Neuronal stem cell (in vitro differentiated cells): ENCODE measurements around the gene ZBTB7C. TPM values are rescaled to one million over a fixed set of nuclear protein-coding genes. Genes with fewer than 3 reads are reported as not detected.
A peak's percentile ranks its signal among the peaks of the same experiment; 100 is the strongest.

Source experiments
- DNase-seq: peaks from one replicate; pipeline ENCODE4 v3.0.0-alpha.2; 2013; ENCODE audit warnings: low spot score
- H2AFZ ChIP-seq: one replicate; pipeline ENCODE4 v1.6.1; 2013; ENCODE audit warnings: mild to moderate bottlenecking, low read length, inconsistent platforms
- H2AK5ac ChIP-seq: 2 replicates; pipeline ENCODE4 v1.6.1; 2013; ENCODE audit warnings: low read depth, mild to moderate bottlenecking, inconsistent platforms, low read length, moderate library complexity, mixed read lengths
- H2BK120ac ChIP-seq: 2 replicates; pipeline ENCODE4 v1.6.1; 2013; ENCODE audit warnings: low read depth, mild to moderate bottlenecking, inconsistent platforms, low read length, moderate library complexity, mixed read lengths
- H2BK12ac ChIP-seq: one replicate; pipeline ENCODE4 v1.6.1; 2013; ENCODE audit warnings: low read length, inconsistent platforms
- H2BK15ac ChIP-seq: 2 replicates; pipeline ENCODE4 v1.6.1; 2013; ENCODE audit warnings: mild to moderate bottlenecking, low read length, inconsistent platforms, mixed read lengths
- H2BK5ac ChIP-seq: one replicate; pipeline ENCODE4 v1.6.1; 2013; ENCODE audit warnings: inconsistent platforms, mild to moderate bottlenecking, low read length, moderate library complexity
- H3K14ac ChIP-seq: one replicate; pipeline ENCODE4 v1.6.1; 2013; ENCODE audit warnings: low read length, inconsistent platforms
- H3K18ac ChIP-seq: 2 replicates; pipeline ENCODE4 v1.6.1; 2013; ENCODE audit warnings: low read length, inconsistent platforms
- H3K23ac ChIP-seq: 2 replicates; pipeline ENCODE4 v1.6.1; 2013; ENCODE audit warnings: low read depth, mild to moderate bottlenecking, mixed read lengths, low read length, inconsistent platforms; ENCODE audit not compliant: poor library complexity
- H3K27ac ChIP-seq: replicated peaks from 3 replicates; pipeline ENCODE4 v1.5.1; 2013; ENCODE audit warnings: low read length, inconsistent platforms
- H3K27me3 ChIP-seq, 3 experiments: 2 replicates each; pipeline ENCODE4 v1.6.1; 2013; ENCODE audit warnings: low read length in 3 of 3, mild to moderate bottlenecking in 2 of 3, inconsistent platforms in 1 of 3, low read depth in 1 of 3, mixed read lengths in 1 of 3, moderate library complexity in 1 of 3; ENCODE audit not compliant: control insufficient read depth in 3 of 3, insufficient read depth in 3 of 3
- H3K36me3 ChIP-seq, 2 donors: replicated peaks in 1 of 2; 2 replicates each; pipeline ENCODE4 v1.6.1; 2013; ENCODE audit warnings: low read length in 2 of 2; ENCODE audit not compliant: control insufficient read depth in 2 of 2, insufficient read depth in 2 of 2
- H3K4ac ChIP-seq: 2 replicates; pipeline ENCODE4 v1.6.1; 2013; ENCODE audit warnings: inconsistent platforms, mild to moderate bottlenecking, low read length, moderate library complexity
- H3K4me1 ChIP-seq, 2 donors: 1 replicate in 1 of 2; 2 replicates in 1 of 2; pipeline ENCODE4 v1.6.1; 2013; ENCODE audit warnings: low read length in 2 of 2, low read depth in 1 of 2; ENCODE audit not compliant: control insufficient read depth in 2 of 2, insufficient read depth in 1 of 2
- H3K4me2 ChIP-seq: one replicate; pipeline ENCODE4 v1.6.1; 2013; ENCODE audit warnings: mild to moderate bottlenecking, low read length, inconsistent platforms; ENCODE audit not compliant: insufficient read depth, poor library complexity, severe bottlenecking
- H3K4me3 ChIP-seq, 2 donors: 2 replicates each; pipeline ENCODE4 v1.5.1; 2013; ENCODE audit warnings: low read length in 2 of 2, mild to moderate bottlenecking in 2 of 2, inconsistent platforms in 1 of 2, moderate library complexity in 1 of 2
- H3K79me1 ChIP-seq: one replicate; pipeline ENCODE4 v1.6.1; 2013; ENCODE audit warnings: low read depth, mild to moderate bottlenecking, inconsistent platforms, low read length, moderate library complexity
- H3K9ac ChIP-seq: one replicate; pipeline ENCODE4 v1.6.1; 2013; ENCODE audit warnings: mild to moderate bottlenecking, low read depth, low read length, inconsistent platforms; ENCODE audit not compliant: poor library complexity
- H3K9me3 ChIP-seq, 2 donors: replicated peaks in 1 of 2; 2 replicates each; pipeline versions ENCODE3 to v1.6.1; 2013; ENCODE audit warnings: low read length in 2 of 2, mild to moderate bottlenecking in 2 of 2, inconsistent platforms in 1 of 2, low read depth in 1 of 2, mixed read lengths in 1 of 2, moderate library complexity in 1 of 2; ENCODE audit not compliant: control insufficient read depth in 2 of 2, insufficient read depth in 1 of 2
- H4K8ac ChIP-seq: one replicate; pipeline ENCODE4 v1.6.1; 2013; ENCODE audit warnings: low read depth, mild to moderate bottlenecking, inconsistent platforms, low read length, moderate library complexity
- H4K91ac ChIP-seq: one replicate; pipeline ENCODE4 v1.6.1; 2013; ENCODE audit warnings: low read length, low read depth, mild to moderate bottlenecking, inconsistent platforms; ENCODE audit not compliant: poor library complexity
- WGBS, 2 donors: extraction: QIAGEN DNeasy Blood & Tissue Kit; methylation state at CpG; one replicate each; pipeline ENCODE4 v1.1.7; 2013; ENCODE audit warnings: missing lambda C conversion rate in 2 of 2, mixed read lengths in 1 of 2; ENCODE audit not compliant: insufficient read length in 2 of 2, insufficient replicate concordance in 1 of 2; ENCODE audit errors: extremely low coverage in 2 of 2; 5-methylcytosine and 5-hydroxymethylcytosine counted together
- polyA plus RNA-seq, 2 experiments: library from polyadenylated mRNA; stranded (reverse); fragments of 200-250 nt; gene quantifications; one replicate each; pipeline ENCODE4 v1.2.3, GENCODE V29; 2013

ZBTB7C gene
- polyA plus RNA-seq (2013, experiment 1 of 2), result 2.0 TPM
- 1.9 TPM for polyA plus RNA-seq (2013, experiment 2 of 2)

GRCh38 chr18:48408727-48409590 is at the start of gene ZBTB7C:
Gene ZBTB7C (minus strand): TSS chr18:48409383.
- no peak within 1 kb of the TSS for H3K4ac ChIP-seq
- no peak within 1 kb of the TSS for H2BK5ac ChIP-seq

GRCh38 chr18:48456838-48457237 is 47.7 kb upstream of the ZBTB7C start:
- no peak overlapping the region for H3K23ac ChIP-seq
- H4K8ac ChIP-seq, result no peak overlapping the region
- WGBS, 2 donors, result no CpG with 5 or more reads among the region's 9 CpGs
- H3K27ac ChIP-seq, result no peak overlapping the region
- H2BK15ac ChIP-seq, result no peak overlapping the region
- no peak overlapping the region for H3K4me3 ChIP-seq
- no peak for DNase-seq
- no peaks in the 10 kb centered on the region for H3K9me3 ChIP-seq
- H2BK120ac ChIP-seq, result no peak overlapping the region
- H3K4me2 ChIP-seq, result no peak overlapping the region
- no peak overlapping the region for H3K9ac ChIP-seq
- H3K4ac ChIP-seq, result no peak overlapping the region
- no peak overlapping the region for H3K14ac ChIP-seq
- H2BK12ac ChIP-seq, result no peak overlapping the region
- H2BK5ac ChIP-seq, result no peak overlapping the region
- no peaks in the 10 kb centered on the region for H3K36me3 ChIP-seq
- H2AK5ac ChIP-seq, result no peak overlapping the region
- peaks cover 0 to 9% of the 10 kb centered on the region in 2 donors for H3K4me1 ChIP-seq
- H2AFZ ChIP-seq, result no peak overlapping the region
- peaks cover 0 to 4% (median 0%) of the 10 kb centered on the region in 3 experiments for H3K27me3 ChIP-seq
- no peak overlapping the region for H4K91ac ChIP-seq
- H3K79me1 ChIP-seq, result no peaks in the 10 kb centered on the region
- H3K18ac ChIP-seq, result no peak overlapping the region

More at GRCh38 chr18:48408727-48409590, at the start of gene ZBTB7C:
- Histone ChIP-seq H3K27ac (no peak within 1 kb of the TSS), H3K9me3 (no peaks in the 10 kb centered on the region), H3K9ac (peak within 1 kb of the TSS; percentile 78), H4K91ac (no peak within 1 kb of the TSS), H3K14ac (no peak within 1 kb of the TSS), H2AFZ (peak within 1 kb of the TSS; percentile 99), H2BK15ac (peak within 1 kb of the TSS; percentile 44), H3K79me1 (no peaks in the 10 kb centered on the region), H3K4me3 (peak within 1 kb of the TSS; percentile 50 to 87), H3K4me2 (peak within 1 kb of the TSS; percentile 97), H3K36me3 (no peaks in the 10 kb centered on the region), H3K27me3 (peaks cover 7 to 73% (median 34%) of the 10 kb centered on the region in 3 experiments), H3K18ac (peak within 1 kb of the TSS; percentile 91), H3K4me1 (peaks cover 4 to 29% of the 10 kb centered on the region in 2 donors), H2AK5ac (no peak within 1 kb of the TSS), H3K23ac (peak within 1 kb of the TSS; percentile 76), H4K8ac (no peak within 1 kb of the TSS), H2BK12ac (no peak within 1 kb of the TSS), H2BK120ac (no peak within 1 kb of the TSS)
- no CpG with 5 or more reads among the region's 136 CpGs for WGBS, 2 donors
- DNase-seq, result peak; percentile 67

- no peak overlapping the region for H3K9ac ChIP-seq
- no peak overlapping the region for H3K4me2 ChIP-seq
- no peak overlapping the region for H2BK120ac ChIP-seq
- H2BK12ac ChIP-seq, result no peak overlapping the region
- H3K4ac ChIP-seq, result no peak overlapping the region
- no peak overlapping the region for H2BK5ac ChIP-seq
- DNase-seq, result no peak
- H3K9me3 ChIP-seq, result no peaks in the 10 kb centered on the region
- no peak overlapping the region for H3K14ac ChIP-seq
- no peaks in the 10 kb centered on the region for H3K79me1 ChIP-seq
- no peak overlapping the region for H3K23ac ChIP-seq
- WGBS, 2 donors, result no CpG with 5 or more reads among the region's 13 CpGs
- no peak overlapping the region for H4K91ac ChIP-seq
- H3K36me3 ChIP-seq, result no peaks in the 10 kb centered on the region
- H2BK15ac ChIP-seq, result peak overlapping the region; percentile 56
- H4K8ac ChIP-seq, result no peak overlapping the region
- H2AK5ac ChIP-seq, result peak overlapping the region; percentile 54
- H3K18ac ChIP-seq, result peak overlapping the region; percentile 54
- peaks cover 0 to 4% (median 0%) of the 10 kb centered on the region in 3 experiments for H3K27me3 ChIP-seq
- H3K4me3 ChIP-seq, result no peak overlapping the region
- no peak overlapping the region for H2AFZ ChIP-seq
- H3K27ac ChIP-seq, result no peak overlapping the region
- H3K4me1 ChIP-seq, result peaks cover 0 to 9% of the 10 kb centered on the region in 2 donors
Measured at GRCh38 chr18:48455555-48456478, 46.6 kb upstream of the ZBTB7C start.
